GM21526 (cell line): Measurements from ENCODE around the gene LY9.
"Not testable (repeated sequence)": the region's sequence is repeated elsewhere in the genome, so short reads cannot be mapped to it uniquely, and the experiment has no call there.

ENCODE experiments used
- ATAC-seq: cut with Tn5 transposase; IDR thresholded peaks from one replicate; pipeline ENCODE4 v1.9.1; 2021; ENCODE audit warnings: moderate library complexity; ENCODE audit not compliant: unreplicated experiment, low FRiP score

Gene LY9

GRCh38 chr1:160773093-160773492, 22.9 kb upstream of the LY9 start:
- ATAC-seq, result no peak

GRCh38 chr1:160774886-160775719, 20.9 kb upstream of the LY9 start:
- ATAC-seq, result no peak

- ATAC-seq, result no peak
Measured at GRCh38 chr1:160776178-160776577, 19.8 kb upstream of the LY9 start.

- ATAC-seq, result no peak
Measured at GRCh38 chr1:160777486-160778089, 18.4 kb upstream of the LY9 start.

- ATAC-seq, result no peak
Measured at GRCh38 chr1:160778976-160779375, 17.0 kb upstream of the LY9 start.

GRCh38 chr1:160779626-160780397, 16.2 kb upstream of the LY9 start:
- no peak for ATAC-seq

GRCh38 chr1:160780398-160780755, 15.6 kb upstream of the LY9 start:
- no peak for ATAC-seq

GRCh38 chr1:160781186-160781766, 14.7 kb upstream of the LY9 start:
- no peak for ATAC-seq

- ATAC-seq, result peak; percentile 87
Measured at GRCh38 chr1:160781914-160782689, 13.9 kb upstream of the LY9 start.

GRCh38 chr1:160782988-160783765, 12.8 kb upstream of the LY9 start:
- not testable (repeated sequence) for ATAC-seq

GRCh38 chr1:160789051-160789701, 6.8 kb upstream of the LY9 start:
- peak; percentile 23 for ATAC-seq

GRCh38 chr1:160789702-160790611, 6.0 kb upstream of the LY9 start:
- peak; percentile 83 for ATAC-seq

GRCh38 chr1:160794376-160794775, 1.6 kb upstream of the LY9 start:
- ATAC-seq, result no peak

GRCh38 chr1:160797271-160797709, 1.3 kb downstream of the LY9 start:
- ATAC-seq, result no peak

- no peak for ATAC-seq
Measured at GRCh38 chr1:160797861-160798273, 1.9 kb downstream of the LY9 start.

GRCh38 chr1:160798439-160798838, 2.5 kb downstream of the LY9 start:
- ATAC-seq, result no peak

- no peak for ATAC-seq
Measured at GRCh38 chr1:160799641-160800040, 3.7 kb downstream of the LY9 start.

- ATAC-seq, result no peak
Measured at GRCh38 chr1:160800142-160800541, 4.2 kb downstream of the LY9 start.
